Mesothelial cell of epicardium (in vitro differentiated cells): ENCODE data around the gene SERPINB13. TPM values are rescaled to one million over a fixed set of nuclear protein-coding genes. Genes with fewer than 3 reads are reported as not detected.
"Not testable (repeated sequence)": the region's sequence is repeated elsewhere in the genome, so short reads cannot be mapped to it uniquely, and the experiment has no call there.

ENCODE experiments used
- DNase-seq, 2 experiments: peaks; one replicate each; pipeline ENCODE4 v3.0.0; 2021; ENCODE audit warnings: low spot score in 2 of 2; ENCODE audit not compliant: unreplicated experiment in 2 of 2
- H3K27ac Mint-ChIP-seq: 2 replicates; pipeline ENCODE4 v1.8.0; 2021; ENCODE audit warnings: mixed read lengths
- H3K27me3 Mint-ChIP-seq: 2 replicates; pipeline ENCODE4 v1.8.0; 2021; ENCODE audit warnings: low read depth, mixed read lengths
- H3K36me3 Mint-ChIP-seq: 2 replicates; pipeline ENCODE4 v1.8.0; 2021; ENCODE audit warnings: mixed read lengths
- H3K4me1 Mint-ChIP-seq: 2 replicates; pipeline ENCODE4 v1.8.0; 2021; ENCODE audit warnings: mixed read lengths
- H3K4me3 Mint-ChIP-seq: 2 replicates; pipeline ENCODE4 v1.8.0; 2021; ENCODE audit warnings: mild to moderate bottlenecking, moderate library complexity, mixed read lengths
- H3K9me3 Mint-ChIP-seq: 2 replicates; pipeline ENCODE4 v1.8.0; 2021; ENCODE audit warnings: mixed read lengths
- total RNA-seq: library from RNA; stranded (reverse); gene quantifications from 3 replicates; pipeline ENCODE4 v1.2.1, GENCODE V29; 2021
- TF ChIP-seq, protein P1 (sequence below): fragments of 200-600 bp; sonication (generic); IDR thresholded peaks from one replicate; pipeline ENCODE4 v1.5.0; 2021; ENCODE audit warnings: antibody characterized with exemption; ENCODE audit not compliant: unreplicated experiment

Gene SERPINB13
- total RNA-seq, 1 donor from 2014 or later: 0.38 TPM

GRCh38 chr18:63627819-63628218 lies 40.7 kb downstream of the SERPINB13 start:
- DNase-seq: no peak
- Mint-ChIP-seq H3K27me3 (no peaks in the 10 kb centered on the region), H3K36me3 (peaks cover 10% of the 10 kb centered on the region), H3K4me3 (no peak overlapping the region), H3K27ac (no peak overlapping the region), H3K9me3 (peaks cover 72% of the 10 kb centered on the region), H3K4me1 (no peaks in the 10 kb centered on the region)
- TF ChIP-seq, protein P1, sequence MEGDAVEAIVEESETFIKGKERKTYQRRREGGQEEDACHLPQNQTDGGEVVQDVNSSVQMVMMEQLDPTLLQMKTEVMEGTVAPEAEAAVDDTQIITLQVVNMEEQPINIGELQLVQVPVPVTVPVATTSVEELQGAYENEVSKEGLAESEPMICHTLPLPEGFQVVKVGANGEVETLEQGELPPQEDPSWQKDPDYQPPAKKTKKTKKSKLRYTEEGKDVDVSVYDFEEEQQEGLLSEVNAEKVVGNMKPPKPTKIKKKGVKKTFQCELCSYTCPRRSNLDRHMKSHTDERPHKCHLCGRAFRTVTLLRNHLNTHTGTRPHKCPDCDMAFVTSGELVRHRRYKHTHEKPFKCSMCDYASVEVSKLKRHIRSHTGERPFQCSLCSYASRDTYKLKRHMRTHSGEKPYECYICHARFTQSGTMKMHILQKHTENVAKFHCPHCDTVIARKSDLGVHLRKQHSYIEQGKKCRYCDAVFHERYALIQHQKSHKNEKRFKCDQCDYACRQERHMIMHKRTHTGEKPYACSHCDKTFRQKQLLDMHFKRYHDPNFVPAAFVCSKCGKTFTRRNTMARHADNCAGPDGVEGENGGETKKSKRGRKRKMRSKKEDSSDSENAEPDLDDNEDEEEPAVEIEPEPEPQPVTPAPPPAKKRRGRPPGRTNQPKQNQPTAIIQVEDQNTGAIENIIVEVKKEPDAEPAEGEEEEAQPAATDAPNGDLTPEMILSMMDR: no peak

DNA sequence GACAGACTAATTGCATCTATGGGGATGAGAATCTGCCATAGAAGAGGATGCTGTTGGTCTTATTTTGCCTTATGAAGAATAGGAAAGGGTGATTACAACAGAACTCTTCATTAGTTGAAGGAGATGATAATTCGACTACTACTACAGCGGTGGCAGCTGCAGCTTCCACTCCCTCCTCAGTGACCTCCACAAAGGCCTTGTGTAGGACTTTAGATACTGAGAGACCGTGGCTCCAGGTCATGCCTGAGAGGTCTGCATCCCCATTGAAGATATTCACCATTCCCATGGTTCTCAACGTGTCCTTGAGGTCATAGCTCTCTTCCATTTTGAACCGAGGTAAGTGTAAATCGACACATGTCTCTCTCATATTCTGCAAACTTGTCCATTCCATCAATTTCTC lies 50.6 kb downstream of the SERPINB13 start:
- Mint-ChIP-seq H3K27me3 (peaks cover 3% of the 10 kb centered on the region), H3K4me1 (no peaks in the 10 kb centered on the region), H3K4me3 (no peak overlapping the region), H3K27ac (no peak overlapping the region), H3K9me3 (peaks cover 27% of the 10 kb centered on the region), H3K36me3 (no peaks in the 10 kb centered on the region)
- TF ChIP-seq, protein P1: no peak
- DNase-seq: no peak

DNA sequence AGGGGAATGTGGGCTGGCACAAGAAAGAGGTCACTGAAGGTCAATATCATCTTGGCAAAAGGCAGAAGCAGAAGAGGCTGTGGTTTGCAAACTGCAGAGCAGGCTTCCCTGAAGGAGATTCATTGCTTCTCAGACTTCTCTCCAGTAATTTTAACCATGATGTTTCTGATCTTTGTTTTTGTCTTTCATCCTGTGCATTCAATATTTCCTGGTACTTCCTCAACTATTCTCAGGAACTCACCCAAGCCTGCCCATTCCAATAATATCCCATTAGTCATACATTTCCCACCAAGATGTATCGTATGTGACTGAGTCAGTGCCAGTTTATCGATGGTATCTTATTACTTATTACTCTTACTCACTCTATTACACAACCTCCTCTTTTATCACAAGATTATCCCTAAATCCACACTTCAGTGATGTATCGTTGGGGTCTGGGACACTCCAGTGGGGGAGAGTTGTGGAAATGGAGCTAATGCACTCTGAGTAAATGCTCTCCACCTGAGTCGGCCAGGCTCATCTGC lies 54.1 kb downstream of the SERPINB13 start:
- H3K4me3 Mint-ChIP-seq, H3K4me1 Mint-ChIP-seq: not testable (repeated sequence)

DNA sequence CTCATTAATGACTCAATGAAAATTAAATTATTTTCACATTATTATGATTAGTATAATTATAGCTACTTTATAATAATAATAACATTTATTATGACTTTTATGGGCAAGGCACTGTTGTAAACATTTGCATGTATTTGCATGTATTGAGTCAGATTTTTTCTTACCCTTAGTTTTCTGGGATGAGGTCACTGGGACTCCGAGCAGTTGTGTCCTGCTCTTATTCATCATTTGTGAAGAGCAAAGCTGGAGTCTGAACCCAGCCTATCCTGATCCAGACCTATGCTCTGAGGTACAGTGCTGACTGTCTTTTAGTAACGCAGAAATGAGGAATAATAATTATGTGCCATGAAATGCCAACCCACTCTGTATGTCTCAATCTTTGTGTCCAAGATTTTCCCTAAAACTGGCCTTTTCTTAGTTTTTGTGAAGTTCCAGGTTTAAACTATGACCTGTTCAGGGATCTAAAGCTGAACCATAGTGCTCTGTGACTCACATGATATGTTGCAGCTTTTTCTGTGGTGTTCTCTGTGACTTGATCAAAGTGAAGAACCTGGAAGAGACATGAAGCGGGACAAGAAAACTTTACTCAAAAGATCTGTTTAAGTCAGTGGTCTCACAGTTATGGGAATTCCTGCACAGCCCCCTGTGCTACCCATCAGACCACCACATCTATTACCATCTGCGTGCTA lies 55.7 kb downstream of the SERPINB13 start:
- H3K27me3 Mint-ChIP-seq, H3K4me3 Mint-ChIP-seq, H3K9me3 Mint-ChIP-seq, H3K27ac Mint-ChIP-seq, H3K36me3 Mint-ChIP-seq, DNase-seq, H3K4me1 Mint-ChIP-seq: not testable (repeated sequence)

More for the DNA sequence above, 54.1 kb downstream of the SERPINB13 start:
- not testable (repeated sequence) for H3K27me3 Mint-ChIP-seq, DNase-seq, H3K27ac Mint-ChIP-seq, H3K36me3 Mint-ChIP-seq
- H3K9me3 Mint-ChIP-seq: peaks cover 13% of the 10 kb centered on the region

GRCh38 chr18:63644142-63644541 lies 57.0 kb downstream of the SERPINB13 start, which contains the start of gene SERPINB4:
SERPINB4 (minus strand) TSS chr18:63644256; CDS start chr18:63643577, 679 bp downstream.
- not testable (repeated sequence) for H3K27ac Mint-ChIP-seq, H3K4me3 Mint-ChIP-seq, H3K36me3 Mint-ChIP-seq, DNase-seq, H3K9me3 Mint-ChIP-seq, H3K4me1 Mint-ChIP-seq, H3K27me3 Mint-ChIP-seq

GRCh38 chr18:63644694-63645093 lies 57.6 kb downstream of the SERPINB13 start:
- H3K9me3 Mint-ChIP-seq, DNase-seq, H3K27ac Mint-ChIP-seq, H3K27me3 Mint-ChIP-seq, H3K36me3 Mint-ChIP-seq, H3K4me1 Mint-ChIP-seq, H3K4me3 Mint-ChIP-seq: not testable (repeated sequence)

- H3K27ac Mint-ChIP-seq: no peak overlapping the region
- TF ChIP-seq, protein P1: no peak
- H3K27me3 Mint-ChIP-seq: no peaks in the 10 kb centered on the region
- H3K36me3 Mint-ChIP-seq: no peaks in the 10 kb centered on the region
- no peaks in the 10 kb centered on the region for H3K9me3 Mint-ChIP-seq
- H3K4me1 Mint-ChIP-seq: peaks cover 5% of the 10 kb centered on the region
- no peak overlapping the region for H3K4me3 Mint-ChIP-seq
- DNase-seq: no peak
These were observed 59.8 kb downstream of the SERPINB13 start for GRCh38 chr18:63646936-63647335.

DNA sequence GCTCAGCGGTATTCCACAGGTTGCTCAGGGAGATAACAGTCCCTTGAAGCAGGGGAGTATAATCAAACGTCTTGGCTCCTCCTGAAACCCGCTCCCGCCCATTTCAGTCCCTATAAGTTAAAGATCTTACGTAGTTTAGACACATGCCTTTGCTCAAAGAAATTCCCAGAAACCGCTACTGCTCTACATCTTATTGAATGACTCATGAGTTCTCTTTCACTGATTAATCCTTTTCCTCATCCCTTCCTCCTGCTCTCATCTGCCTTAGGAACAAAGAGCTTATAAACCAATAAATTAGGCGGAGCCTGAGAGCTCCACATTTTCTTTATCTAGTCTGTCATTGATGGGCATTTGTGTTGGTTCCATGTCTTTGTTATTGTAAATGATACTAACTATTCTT lies 61.1 kb downstream of the SERPINB13 start:
- no peak overlapping the region for H3K4me3 Mint-ChIP-seq
- TF ChIP-seq, protein P1: no peak
- no peak for DNase-seq
- H3K27ac Mint-ChIP-seq: no peak overlapping the region
- H3K4me1 Mint-ChIP-seq: peaks cover 5% of the 10 kb centered on the region
- H3K27me3 Mint-ChIP-seq: no peaks in the 10 kb centered on the region
- H3K36me3 Mint-ChIP-seq: no peaks in the 10 kb centered on the region
- no peaks in the 10 kb centered on the region for H3K9me3 Mint-ChIP-seq
